ENCODE results near the gene STX10. TPM values are rescaled to one million over a fixed set of nuclear protein-coding genes. Genes with fewer than 3 reads are reported as not detected.
"Not testable (repeated sequence)": the region's sequence is repeated elsewhere in the genome, so short reads cannot be mapped to it uniquely, and the experiment has no call there.

The STX10 gene
- total RNA-seq, 1 donor from 2014 or later, result 58.4 TPM

GRCh38 chr19:13187419-13187818 is 37.2 kb upstream of the STX10 start:
- DNase-seq (ENCODE audit: low spot score in 2 of 2, unreplicated experiment in 2 of 2), result no peak
- no peaks in the 10 kb centered on the region for H3K36me3 Mint-ChIP-seq
- H3K27ac Mint-ChIP-seq, result no peak overlapping the region
- H3K27me3 Mint-ChIP-seq (ENCODE audit: low read depth), result no peaks in the 10 kb centered on the region
- TF ChIP-seq CTCF (IDR thresholded peaks at IDR 0.05; ENCODE audit: unreplicated experiment), result no peak
- H3K4me1 Mint-ChIP-seq, result no peaks in the 10 kb centered on the region
- no peak overlapping the region for H3K4me3 Mint-ChIP-seq
- no peaks in the 10 kb centered on the region for H3K9me3 Mint-ChIP-seq

- not testable (repeated sequence) for DNase-seq (ENCODE audit: low spot score in 2 of 2, unreplicated experiment in 2 of 2); H3K9me3 Mint-ChIP-seq; H3K36me3 Mint-ChIP-seq; H3K27ac Mint-ChIP-seq; H3K4me1 Mint-ChIP-seq; H3K4me3 Mint-ChIP-seq; H3K27me3 Mint-ChIP-seq (ENCODE audit: low read depth)
Measured at GRCh38 chr19:13186688-13187087, 36.5 kb upstream of the STX10 start.

DNA sequence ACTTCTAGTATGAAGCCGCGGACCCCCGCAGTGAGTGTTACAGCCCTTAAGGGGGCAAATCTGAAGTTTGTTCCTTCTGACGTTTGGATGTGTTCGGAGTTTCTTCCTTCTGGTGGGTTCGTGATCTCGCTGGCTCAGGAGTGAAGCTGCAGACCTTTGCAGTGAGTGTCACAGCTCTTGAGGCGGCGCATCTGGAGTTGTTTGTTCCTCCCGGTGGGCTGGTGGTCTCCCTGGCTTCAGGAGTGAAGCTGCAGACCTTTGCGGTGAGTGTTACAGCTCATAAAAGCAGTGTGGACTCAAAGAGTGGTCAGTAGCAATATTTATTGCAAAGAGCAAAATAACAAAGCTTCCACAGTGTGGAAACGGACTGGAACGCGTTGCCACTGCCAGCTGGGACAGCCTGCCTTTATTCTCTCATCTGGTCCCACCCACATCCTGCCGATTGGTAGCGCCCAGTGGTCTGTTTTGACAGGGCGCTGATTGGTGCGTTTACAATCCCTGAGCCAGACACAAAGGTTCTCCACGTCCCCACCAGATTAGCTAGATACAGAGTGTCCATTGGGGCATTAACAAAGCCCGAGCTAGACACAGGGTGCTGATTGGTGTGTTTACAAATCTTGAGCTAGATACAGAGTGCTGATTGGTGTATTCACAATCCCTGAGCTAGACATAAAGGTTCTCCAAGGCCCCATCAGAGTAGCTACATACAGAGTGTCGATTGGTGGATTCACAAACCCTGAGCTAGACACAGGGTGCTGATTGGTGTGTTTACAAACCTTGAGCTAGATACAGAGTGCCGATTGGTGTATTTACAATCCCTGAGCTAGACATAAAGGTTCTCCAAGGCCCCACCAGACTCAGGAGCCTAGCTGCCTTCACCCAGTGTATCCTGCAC is 35.8 kb upstream of the STX10 start:
- H3K36me3 Mint-ChIP-seq; H3K27me3 Mint-ChIP-seq (ENCODE audit: low read depth); H3K4me1 Mint-ChIP-seq; H3K4me3 Mint-ChIP-seq; DNase-seq (ENCODE audit: low spot score in 2 of 2, unreplicated experiment in 2 of 2); H3K9me3 Mint-ChIP-seq: not testable (repeated sequence)
- H3K27ac Mint-ChIP-seq, result peak overlapping the region; percentile 71

GRCh38 chr19:13184926-13185325 is 34.8 kb upstream of the STX10 start:
- not testable (repeated sequence) for H3K9me3 Mint-ChIP-seq; H3K4me3 Mint-ChIP-seq; H3K27ac Mint-ChIP-seq; DNase-seq (ENCODE audit: low spot score in 2 of 2, unreplicated experiment in 2 of 2); H3K36me3 Mint-ChIP-seq; H3K27me3 Mint-ChIP-seq (ENCODE audit: low read depth)
- H3K4me1 Mint-ChIP-seq, result peaks cover 14% of the 10 kb centered on the region

GRCh38 chr19:13181747-13182388 is 31.7 kb upstream of the STX10 start:
- no peak for TF ChIP-seq CTCF (IDR thresholded peaks at IDR 0.05; ENCODE audit: unreplicated experiment)
- Mint-ChIP-seq H3K4me3 (no peak overlapping the region), H3K4me1 (peaks cover 18% of the 10 kb centered on the region), H3K27me3 (ENCODE audit: low read depth) (no peaks in the 10 kb centered on the region), H3K36me3 (no peaks in the 10 kb centered on the region), H3K27ac (peak overlapping the region; percentile 85), H3K9me3 (no peaks in the 10 kb centered on the region)
- DNase-seq (ENCODE audit: low spot score in 2 of 2, unreplicated experiment in 2 of 2), result peak; percentile 43 to 58

- not testable (repeated sequence) for H3K27me3 Mint-ChIP-seq (ENCODE audit: low read depth); H3K4me3 Mint-ChIP-seq; H3K9me3 Mint-ChIP-seq; H3K36me3 Mint-ChIP-seq; H3K27ac Mint-ChIP-seq; DNase-seq (ENCODE audit: low spot score in 2 of 2, unreplicated experiment in 2 of 2)
- H3K4me1 Mint-ChIP-seq, result peaks cover 18% of the 10 kb centered on the region
Measured at GRCh38 chr19:13178291-13178690, 28.1 kb upstream of the STX10 start.

DNA sequence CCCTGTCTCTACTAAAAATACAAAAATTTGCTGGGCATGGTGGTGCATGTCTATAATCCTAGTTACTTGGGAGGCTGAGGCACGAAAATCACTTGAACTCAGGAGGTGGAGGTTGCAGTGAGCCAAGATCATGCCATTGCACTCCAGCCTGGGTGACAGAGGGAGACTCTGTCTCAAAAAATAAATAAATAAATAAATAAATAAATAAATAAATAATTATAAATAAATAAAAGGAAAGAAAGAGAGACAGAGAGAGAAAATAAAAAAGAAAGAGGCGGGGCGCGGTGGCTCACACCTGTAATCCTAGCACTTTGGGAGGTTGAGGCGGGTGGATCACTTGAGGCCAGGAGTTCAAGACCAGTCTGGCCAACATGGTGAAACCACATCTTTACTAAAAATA is 27.4 kb upstream of the STX10 start:
- H3K27me3 Mint-ChIP-seq (ENCODE audit: low read depth); H3K9me3 Mint-ChIP-seq: not testable (repeated sequence)

DNA sequence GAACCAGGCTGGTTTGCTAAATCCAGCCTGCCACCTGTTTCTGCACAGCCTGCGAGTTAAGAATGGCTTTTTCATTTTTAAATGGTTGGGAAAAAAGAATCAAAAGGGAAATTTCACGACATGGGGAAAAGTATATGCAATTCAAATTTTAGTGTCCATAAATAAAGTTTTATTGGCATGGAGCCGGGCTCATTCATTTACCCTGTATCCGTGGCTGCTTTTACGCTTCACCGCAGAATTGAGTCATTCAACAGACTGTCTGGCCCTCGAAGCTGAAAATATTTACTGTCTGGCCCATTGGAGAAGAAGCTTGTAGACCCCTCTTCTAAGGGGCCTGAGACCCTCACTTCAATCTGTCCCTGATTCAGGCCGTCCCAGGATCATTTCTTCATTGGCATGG is 26.2 kb upstream of the STX10 start:
- no peak overlapping the region for H3K4me3 Mint-ChIP-seq
- no peaks in the 10 kb centered on the region for H3K9me3 Mint-ChIP-seq
- TF ChIP-seq CTCF (IDR thresholded peaks at IDR 0.05; ENCODE audit: unreplicated experiment), result no peak
- no peak overlapping the region for H3K27ac Mint-ChIP-seq
- H3K36me3 Mint-ChIP-seq, result no peaks in the 10 kb centered on the region
- H3K4me1 Mint-ChIP-seq, result peaks cover 21% of the 10 kb centered on the region
- H3K27me3 Mint-ChIP-seq (ENCODE audit: low read depth), result no peaks in the 10 kb centered on the region
- DNase-seq (ENCODE audit: low spot score in 2 of 2, unreplicated experiment in 2 of 2), result no peak

More for the DNA sequence above, 27.4 kb upstream of the STX10 start:
- not testable (repeated sequence) for H3K4me3 Mint-ChIP-seq; DNase-seq (ENCODE audit: low spot score in 2 of 2, unreplicated experiment in 2 of 2); H3K27ac Mint-ChIP-seq; H3K36me3 Mint-ChIP-seq
- H3K4me1 Mint-ChIP-seq, result peaks cover 21% of the 10 kb centered on the region
